IMR-90 (cell line): ENCODE measurements around the gene RSBN1. TPM values are rescaled to one million over a fixed set of nuclear protein-coding genes. Genes with fewer than 3 reads are reported as not detected.

Experiments
- ATAC-seq: fragments of 200-7000 bp; cut with Tn5 transposase; 2 replicates; pipeline ENCODE4 v1.9.1; 2020; ENCODE audit warnings: low read depth, mild to moderate bottlenecking, moderate library complexity
- BruUV-seq: library from RNA; stranded (reverse); fragments of 400-500 nt; replicated peaks from 2 replicates; lab custom pipeline; 2021; lab: Mats Ljungman, UMichigan
- CTCF ChIA-PET: fragments of 300-600 bp; formaldehyde crosslinking; extraction: SDS; loops from one replicate; lab custom pipeline; 2021; ENCODE audit warnings: antibody characterized with exemption; lab: Yijun Ruan, JAX
- POLR2A ChIA-PET: fragments of 300-600 bp; sonication (Branson Sonifier 250); formaldehyde crosslinking; loops from one replicate; lab custom pipeline; 2022; ENCODE audit warnings: antibody characterized with exemption; ENCODE audit not compliant: unreplicated experiment; lab: Charles Lee
- DNase-seq: peaks from one replicate; pipeline ENCODE4 v3.0.0; 2013
- H2AFZ ChIP-seq: replicated peaks from 2 replicates; pipeline ENCODE3; 2013; ENCODE audit warnings: low read length, mild to moderate bottlenecking; ENCODE audit not compliant: poor library complexity
- H2AK5ac ChIP-seq: 2 replicates; pipeline ENCODE4 v1.6.1; 2013; ENCODE audit warnings: low read depth, low read length, inconsistent platforms
- H2AK9ac ChIP-seq: replicated peaks from 2 replicates; pipeline ENCODE3; 2013; ENCODE audit warnings: mild to moderate bottlenecking, low read depth, low read length, moderate library complexity; ENCODE audit not compliant: poor library complexity
- H2BK120ac ChIP-seq: 2 replicates; pipeline ENCODE4 v1.6.1; 2013; ENCODE audit warnings: low read depth, low read length, inconsistent platforms
- H2BK15ac ChIP-seq: 3 replicates; pipeline ENCODE4 v1.6.1; 2013; ENCODE audit warnings: low read depth, low read length, inconsistent platforms
- H2BK20ac ChIP-seq: 2 replicates; pipeline ENCODE4 v1.6.1; 2013; ENCODE audit warnings: low read depth, mild to moderate bottlenecking, inconsistent platforms, low read length, moderate library complexity
- H2BK5ac ChIP-seq: 2 replicates; pipeline ENCODE4 v1.6.1; 2013; ENCODE audit warnings: mild to moderate bottlenecking, low read depth, low read length, inconsistent platforms; ENCODE audit not compliant: poor library complexity, severe bottlenecking
- H3K14ac ChIP-seq: replicated peaks from 2 replicates; pipeline ENCODE4 v1.6.1; 2013; ENCODE audit warnings: low read depth, low read length, inconsistent platforms
- H3K18ac ChIP-seq: 2 replicates; pipeline ENCODE4 v1.6.1; 2013; ENCODE audit warnings: low read depth, low read length, control low read depth
- H3K23ac ChIP-seq: 2 replicates; pipeline ENCODE4 v1.6.1; 2013; ENCODE audit warnings: low read depth, low read length, inconsistent platforms
- H3K27ac ChIP-seq: 2 replicates; pipeline ENCODE4 v1.5.1; 2013; ENCODE audit warnings: mild to moderate bottlenecking, control low read depth, low read length; ENCODE audit not compliant: insufficient read depth
- H3K27me3 ChIP-seq: 2 replicates; pipeline ENCODE4 v1.6.1; 2013; ENCODE audit warnings: low read length; ENCODE audit not compliant: control insufficient read depth, insufficient read depth
- H3K36me3 ChIP-seq: 2 replicates; pipeline ENCODE4 v1.6.1; 2013; ENCODE audit warnings: low read length, mixed read lengths; ENCODE audit not compliant: control insufficient read depth, insufficient read depth
- H3K4ac ChIP-seq: 2 replicates; pipeline ENCODE4 v1.6.1; 2013; ENCODE audit warnings: low read depth, low read length, inconsistent platforms
- H3K4me1 ChIP-seq: 2 replicates; pipeline ENCODE4 v1.6.1; 2013; ENCODE audit warnings: low read length, mixed read lengths; ENCODE audit not compliant: control insufficient read depth, insufficient read depth
- H3K4me2 ChIP-seq: 2 replicates; pipeline ENCODE4 v1.6.1; 2013; ENCODE audit warnings: low read depth, mild to moderate bottlenecking, control low read depth, low read length, moderate library complexity
- H3K4me3 ChIP-seq: 2 replicates; pipeline ENCODE4 v1.5.1; 2013; ENCODE audit warnings: low read depth, mild to moderate bottlenecking, control low read depth, low read length, moderate library complexity; ENCODE audit not compliant: insufficient read depth
- H3K56ac ChIP-seq: 2 replicates; pipeline ENCODE4 v1.6.1; 2013; ENCODE audit warnings: low read length, inconsistent platforms; ENCODE audit not compliant: insufficient read depth; ENCODE audit errors: extremely low read depth
- H3K79me1 ChIP-seq, 2 experiments: 2 replicates each; pipeline ENCODE4 v1.6.1; 2013; ENCODE audit warnings: low read length in 2 of 2, inconsistent platforms in 1 of 2, low read depth in 1 of 2
- H3K9ac ChIP-seq: 2 replicates; pipeline ENCODE4 v1.6.1; 2013; ENCODE audit warnings: low read depth, low read length, control low read depth
- H3K9me1 ChIP-seq: 2 replicates; pipeline ENCODE4 v1.6.1; 2013; ENCODE audit warnings: low read length, inconsistent platforms; ENCODE audit not compliant: insufficient read depth
- H3K9me3 ChIP-seq: 2 replicates; pipeline ENCODE4 v1.6.1; 2013; ENCODE audit warnings: low read length; ENCODE audit not compliant: control insufficient read depth, insufficient read depth
- H4K20me1 ChIP-seq: 2 replicates; pipeline ENCODE4 v1.6.1; 2013; ENCODE audit warnings: low read length, inconsistent platforms; ENCODE audit not compliant: insufficient read depth
- H4K5ac ChIP-seq: 2 replicates; pipeline ENCODE4 v1.6.1; 2013; ENCODE audit warnings: mild to moderate bottlenecking, low read depth, low read length, control low read depth
- H4K8ac ChIP-seq, 2 experiments: 2 replicates each; pipeline ENCODE4 v1.6.1; 2013; ENCODE audit warnings: low read depth in 2 of 2, low read length in 2 of 2, control low read depth in 1 of 2, inconsistent platforms in 1 of 2
- H4K91ac ChIP-seq: 2 replicates; pipeline ENCODE4 v1.6.1; 2013; ENCODE audit warnings: low read depth, low read length, inconsistent platforms; ENCODE audit not compliant: insufficient read depth
- BHLHE40 ChIP-seq: fragments of 150-350 bp; IDR thresholded peaks from 2 replicates; pipeline ENCODE4 v1.6.1; 2016; ENCODE audit warnings: mild to moderate bottlenecking, low read depth, low read length
- CEBPB ChIP-seq: IDR thresholded peaks from 2 replicates; pipeline ENCODE4 v1.6.1; 2012; ENCODE audit warnings: low read depth, low read length, improper control_type of control experiment
- CHD1 ChIP-seq: IDR thresholded peaks from 2 replicates; pipeline ENCODE4 v1.6.1; 2012; ENCODE audit warnings: low read depth, low read length, improper control_type of control experiment
- CTCF ChIP-seq: conservative IDR thresholded peaks from 2 replicates; pipeline ENCODE4 v1.5.1; 2012; ENCODE audit warnings: mild to moderate bottlenecking, low read depth, low read length, improper control_type of control experiment
- ELK1 ChIP-seq: fragments of 150-350 bp; IDR thresholded peaks from 2 replicates; pipeline ENCODE4 v1.6.1; 2016; ENCODE audit warnings: low read depth, mild to moderate bottlenecking, low read length, moderate library complexity, borderline replicate concordance
- FOS ChIP-seq: fragments of 150-350 bp; IDR thresholded peaks from 2 replicates; pipeline ENCODE4 v1.6.1; 2016; ENCODE audit warnings: low read depth, low read length
- MAFK ChIP-seq: IDR thresholded peaks from 2 replicates; pipeline ENCODE4 v1.6.1; 2012; ENCODE audit warnings: low read depth, low read length, improper control_type of control experiment
- MAZ ChIP-seq: IDR thresholded peaks from 2 replicates; pipeline ENCODE4 v1.6.1; 2012; ENCODE audit warnings: low read depth, mild to moderate bottlenecking, low read length, improper control_type of control experiment, moderate library complexity, borderline replicate concordance
- MXI1 ChIP-seq: IDR thresholded peaks from 2 replicates; pipeline ENCODE4 v1.6.1; 2012; ENCODE audit warnings: low read depth, mild to moderate bottlenecking, low read length, moderate library complexity, borderline replicate concordance
- NFE2L2 ChIP-seq: fragments of 150-350 bp; IDR thresholded peaks from 2 replicates; pipeline ENCODE4 v1.6.1; 2016; ENCODE audit warnings: low read depth, mild to moderate bottlenecking, low read length
- POLR2A ChIP-seq: IDR thresholded peaks from 2 replicates; pipeline ENCODE4 v1.6.1; 2012; ENCODE audit warnings: mild to moderate bottlenecking, low read depth, low read length
- RAD21 ChIP-seq: IDR thresholded peaks from 2 replicates; pipeline ENCODE4 v1.6.1; 2012; ENCODE audit warnings: low read length, improper control_type of control experiment
- RCOR1 ChIP-seq: IDR thresholded peaks from 2 replicates; pipeline ENCODE4 v1.6.1; 2012; ENCODE audit warnings: mild to moderate bottlenecking, low read length, improper control_type of control experiment; ENCODE audit not compliant: insufficient replicate concordance
- RFX5 ChIP-seq: IDR thresholded peaks from 2 replicates; pipeline ENCODE4 v1.8.0; 2012; ENCODE audit warnings: low read depth, mild to moderate bottlenecking, low read length, moderate library complexity
- SMC3 ChIP-seq: fragments of 150-350 bp; IDR thresholded peaks from 2 replicates; pipeline ENCODE4 v1.6.1; 2016; ENCODE audit warnings: low read depth, mild to moderate bottlenecking, antibody characterized with exemption, low read length, moderate library complexity
- USF2 ChIP-seq: fragments of 150-350 bp; IDR thresholded peaks from 2 replicates; pipeline ENCODE4 v1.6.1; 2017; ENCODE audit warnings: mild to moderate bottlenecking, antibody characterized with exemption, low read length, low read depth
- WGBS, 2 experiments: methylation state at CpG; one replicate each; pipeline versions ENCODE4 v1.1.5 to v1.1.7; 2013; ENCODE audit warnings: missing lambda C conversion rate in 2 of 2; ENCODE audit not compliant: insufficient read length in 1 of 2; ENCODE audit errors: extremely low coverage in 2 of 2; 5-methylcytosine and 5-hydroxymethylcytosine counted together
- dilution Hi-C: fragments of 300-500 bp; cut with HindIII; formaldehyde crosslinking; loops from one replicate; pipeline ENCODE4 v1.14.3; 2018; ENCODE audit warnings: low sequenced_read_pairs; ENCODE audit not compliant: unreplicated experiment
- in situ Hi-C: fragments of 300-500 bp; cut with MboI; formaldehyde crosslinking; loops from 3 replicates; pipeline ENCODE4 v1.14.3; 2019; ENCODE audit warnings: low sequenced_read_pairs, inconsistent platforms, mixed read lengths
- intact Hi-C: fragments of 100-400 bp; cut with micrococcal nuclease; formaldehyde crosslinking; loops from 2 replicates; pipeline ENCODE4 v1.10.0; 2022
- polyA plus RNA-seq, 3 experiments: library from polyadenylated mRNA; depleted of rRNA; stranded (reverse); fragments of >200 nt; gene quantifications; 2 replicates each; pipeline ENCODE4 v1.2.3, GENCODE V29; 2012; ENCODE audit warnings: low replicate concordance in 1 of 3
- total RNA-seq: library from RNA; depleted of rRNA; stranded (reverse); fragments of >200 nt; gene quantifications from 2 replicates; pipeline ENCODE4 v1.2.3, GENCODE V29; 2012

RSBN1 gene
- total and polyA plus RNA-seq, 2 of the 4 experiments (the other 2 are of a cell fraction) = 5.3 to 11.7 TPM

- no peak overlapping the region for H4K8ac ChIP-seq
- BruUV-seq = no TSS peak
- DNase-seq = no peak
- no peaks in the 10 kb centered on the region for H4K20me1 ChIP-seq
- H3K9ac ChIP-seq = no peak overlapping the region
- H3K4me1 ChIP-seq = peaks cover 10% of the 10 kb centered on the region
- no peak overlapping the region for H2AK5ac ChIP-seq
- H3K27me3 ChIP-seq = no peaks in the 10 kb centered on the region
- ATAC-seq = no peak
- no peaks in the 10 kb centered on the region for H3K79me1 ChIP-seq
- dilution Hi-C loops (no loop called here), in situ Hi-C loops (loop anchor here (25.0 kb wide), 1 partner anchor 430 kb away; no protein-coding TSS in a partner anchor), intact Hi-C loops (no loop called here)
- H2BK20ac ChIP-seq = no peak overlapping the region
- H3K14ac ChIP-seq = no peak overlapping the region
- no peaks in the 10 kb centered on the region for H3K9me3 ChIP-seq
- H3K4ac ChIP-seq = no peak overlapping the region
- no peak overlapping the region for H3K27ac ChIP-seq
- TF ChIP-seq MAFK = no peak
- no peak for TF ChIP-seq RFX5
- no peak for TF ChIP-seq RAD21
- TF ChIP-seq ELK1 = no peak
- no peak for TF ChIP-seq CTCF
- no peak for TF ChIP-seq POLR2A
- TF ChIP-seq CEBPB = no peak
- TF ChIP-seq BHLHE40 = no peak
- TF ChIP-seq RCOR1 = no peak
- no peak for TF ChIP-seq USF2
- no peak for TF ChIP-seq CHD1
- no peak for TF ChIP-seq MAZ
- no peak for TF ChIP-seq NFE2L2
- TF ChIP-seq FOS = no peak
- no peak for TF ChIP-seq MXI1
- TF ChIP-seq SMC3 = no peak
- H3K56ac ChIP-seq = no peak overlapping the region
- no peak overlapping the region for H2BK5ac ChIP-seq
- no peak overlapping the region for H4K5ac ChIP-seq
- no peak overlapping the region for H4K91ac ChIP-seq
- H2BK15ac ChIP-seq = no peak overlapping the region
- H2BK120ac ChIP-seq = no peak overlapping the region
- H3K18ac ChIP-seq = no peak overlapping the region
- H3K9me1 ChIP-seq = no peaks in the 10 kb centered on the region
- no peak overlapping the region for H2AK9ac ChIP-seq
- POLR2A ChIA-PET = no interaction called here
- no CpG with 5 or more reads among the region's 3 CpGs for WGBS, 2 experiments
- H3K4me2 ChIP-seq = no peak overlapping the region
- H3K23ac ChIP-seq = no peak overlapping the region
- CTCF ChIA-PET = no interaction called here
- no peaks in the 10 kb centered on the region for H3K36me3 ChIP-seq
- H3K4me3 ChIP-seq = no peak overlapping the region
- no peak overlapping the region for H2AFZ ChIP-seq
These were observed 45.5 kb upstream of the RSBN1 start for GRCh38 chr1:113857776-113858175.
